HG02610 (cell line): Measurements from ENCODE around the gene ADCY4.

Experiments used
- ATAC-seq: cut with Tn5 transposase; IDR thresholded peaks from one replicate; pipeline ENCODE4 v1.9.1; 2021; ENCODE audit warnings: mild to moderate bottlenecking, moderate library complexity; ENCODE audit not compliant: unreplicated experiment

The ADCY4 gene

GRCh38 chr14:24300326-24300980, 34.4 kb downstream of the ADCY4 start:
- no peak for ATAC-seq

GRCh38 chr14:24299255-24300191, 35.3 kb downstream of the ADCY4 start, which contains the start of the genes DHRS1 and NOP9:
Gene DHRS1 (minus strand): TSS chr14:24299780. CDS start chr14:24299106, 674 bp downstream.
Gene NOP9 (plus strand): TSS chr14:24299850. CDS start chr14:24299955, 105 bp downstream.
- ATAC-seq: peak; percentile 52

- no peak for ATAC-seq
Observed at GRCh38 chr14:24298892-24299254, 36.0 kb downstream of the ADCY4 start.

GRCh38 chr14:24297190-24297964, 37.5 kb downstream of the ADCY4 start:
- ATAC-seq: peak; percentile 48

GRCh38 chr14:24296341-24297157, 38.3 kb downstream of the ADCY4 start:
- peak; percentile 72 for ATAC-seq

- no peak for ATAC-seq
Observed at GRCh38 chr14:24293525-24293924, 41.3 kb downstream of the ADCY4 start.

- no peak for ATAC-seq
Observed at GRCh38 chr14:24292118-24292807, 42.6 kb downstream of the ADCY4 start.

- ATAC-seq: no peak
Observed at GRCh38 chr14:24291446-24292117, 43.3 kb downstream of the ADCY4 start.

- no peak for ATAC-seq
Observed at GRCh38 chr14:24290746-24291145, 44.1 kb downstream of the ADCY4 start.

- peak; percentile 73 for ATAC-seq
Observed at GRCh38 chr14:24289649-24290280, 45.1 kb downstream of the ADCY4 start.

- no peak for ATAC-seq
Observed at GRCh38 chr14:24286996-24287395, 47.9 kb downstream of the ADCY4 start.

- no peak for ATAC-seq
Observed at GRCh38 chr14:24285351-24285750, 49.5 kb downstream of the ADCY4 start.

- ATAC-seq: no peak
Observed at GRCh38 chr14:24284501-24285035, 50.3 kb downstream of the ADCY4 start.

GRCh38 chr14:24283796-24284460, 50.9 kb downstream of the ADCY4 start:
- ATAC-seq: no peak

GRCh38 chr14:24282736-24283135, 52.1 kb downstream of the ADCY4 start:
- ATAC-seq: no peak

GRCh38 chr14:24281636-24282035, 53.2 kb downstream of the ADCY4 start:
- ATAC-seq: no peak

GRCh38 chr14:24280797-24281460, 53.9 kb downstream of the ADCY4 start:
- no peak for ATAC-seq
